Measurements from ENCODE around the gene ACVR2A.

ACVR2A gene

DNA sequence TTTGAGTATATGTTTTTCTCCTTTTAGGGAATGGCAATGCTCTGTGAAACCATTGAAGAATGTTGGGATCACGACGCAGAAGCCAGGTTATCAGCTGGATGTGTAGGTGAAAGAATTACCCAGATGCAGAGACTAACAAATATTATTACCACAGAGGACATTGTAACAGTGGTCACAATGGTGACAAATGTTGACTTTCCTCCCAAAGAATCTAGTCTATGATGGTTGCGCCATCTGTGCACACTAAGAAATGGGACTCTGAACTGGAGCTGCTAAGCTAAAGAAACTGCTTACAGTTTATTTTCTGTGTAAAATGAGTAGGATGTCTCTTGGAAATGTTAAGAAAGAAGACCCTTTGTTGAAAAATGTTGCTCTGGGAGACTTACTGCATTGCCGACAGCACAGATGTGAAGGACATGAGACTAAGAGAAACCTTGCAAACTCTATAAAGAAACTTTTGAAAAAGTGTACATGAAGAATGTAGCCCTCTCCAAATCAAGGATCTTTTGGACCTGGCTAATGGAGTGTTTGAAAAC, 82.3 kb downstream of the ACVR2A start:
- DNase-seq: no peak

DNA sequence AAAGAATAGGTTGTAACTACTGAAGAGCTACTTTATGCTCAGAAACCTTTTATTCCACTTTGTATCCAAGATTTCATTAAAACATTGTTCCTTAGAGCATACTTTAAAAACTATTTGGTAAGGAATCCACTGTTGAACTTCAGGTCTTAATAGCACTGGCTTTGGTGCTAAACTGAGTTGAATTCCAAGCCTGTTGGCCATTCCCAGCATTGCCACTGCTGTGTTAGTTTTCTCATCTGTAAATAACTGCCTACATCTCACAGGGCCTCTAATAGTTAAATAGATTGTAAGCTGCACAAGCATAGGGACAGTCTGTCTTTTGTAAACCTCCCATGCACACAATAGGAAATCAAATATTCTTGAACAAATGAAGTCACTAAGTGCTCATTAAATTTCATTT, 89.1 kb downstream of the ACVR2A start:
- DNase-seq: no peak

DNA sequence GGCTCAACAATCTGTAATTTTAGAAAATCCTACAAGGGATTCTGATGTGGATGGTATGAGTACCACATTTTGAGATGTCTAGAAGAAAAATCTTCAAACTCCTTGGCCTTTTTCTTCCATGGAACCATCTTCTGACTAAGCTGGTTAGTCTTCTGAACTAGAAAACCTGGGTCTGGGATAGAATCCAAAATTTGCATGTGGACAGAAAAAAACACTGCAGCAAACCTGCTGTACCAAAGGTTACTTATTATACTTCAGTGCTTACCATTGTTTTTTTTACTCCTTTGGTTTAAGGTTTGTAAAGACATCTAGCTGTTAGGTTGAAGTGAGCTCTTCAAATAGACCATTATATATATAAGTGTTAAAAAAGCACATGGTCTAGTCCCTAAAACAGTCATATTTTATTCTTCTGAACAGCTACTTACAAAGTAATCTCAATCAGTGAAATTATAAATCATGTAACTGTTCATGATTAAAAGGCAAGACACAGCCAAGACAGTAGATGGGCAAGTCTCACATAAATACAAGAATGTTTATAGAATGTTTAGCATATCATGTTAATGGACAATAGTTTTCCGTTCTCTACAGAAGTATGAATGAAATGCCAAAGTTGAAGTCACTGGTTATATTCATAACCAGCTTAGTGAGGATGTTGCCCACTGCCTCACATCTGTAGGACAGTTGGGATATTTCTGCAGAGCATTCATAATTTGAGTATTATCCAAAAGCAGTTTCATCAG, 90.2 kb downstream of the ACVR2A start:
- no peak for DNase-seq

DNA sequence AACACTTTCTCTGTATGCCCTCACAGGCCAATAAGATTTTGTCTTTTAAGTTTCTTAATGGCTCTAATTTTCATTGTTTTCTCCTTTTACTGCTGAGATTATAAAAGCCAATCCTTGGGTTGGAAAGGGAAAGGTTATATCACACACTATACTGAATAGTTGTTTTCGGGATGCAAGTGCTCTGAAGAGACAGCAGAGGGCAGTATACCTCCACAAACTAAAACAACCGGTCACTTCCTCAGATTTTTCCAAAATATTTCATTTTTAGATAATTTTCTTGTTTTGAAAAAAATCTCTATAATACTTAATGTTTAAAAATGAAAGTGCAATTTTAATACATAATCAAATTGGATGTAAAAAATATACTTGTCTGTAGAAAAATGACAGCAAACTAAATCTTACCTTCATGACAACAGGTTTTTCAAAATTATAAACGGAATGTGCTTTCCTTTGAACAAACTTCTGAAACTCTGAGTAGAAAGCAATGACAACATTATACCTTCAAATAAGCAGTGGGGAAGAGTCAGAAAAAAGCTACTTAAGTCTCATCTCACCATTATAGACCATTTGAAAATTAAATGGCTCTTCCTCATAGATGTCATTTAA, 93.0 kb downstream of the ACVR2A start:
- no peak for DNase-seq

DNA sequence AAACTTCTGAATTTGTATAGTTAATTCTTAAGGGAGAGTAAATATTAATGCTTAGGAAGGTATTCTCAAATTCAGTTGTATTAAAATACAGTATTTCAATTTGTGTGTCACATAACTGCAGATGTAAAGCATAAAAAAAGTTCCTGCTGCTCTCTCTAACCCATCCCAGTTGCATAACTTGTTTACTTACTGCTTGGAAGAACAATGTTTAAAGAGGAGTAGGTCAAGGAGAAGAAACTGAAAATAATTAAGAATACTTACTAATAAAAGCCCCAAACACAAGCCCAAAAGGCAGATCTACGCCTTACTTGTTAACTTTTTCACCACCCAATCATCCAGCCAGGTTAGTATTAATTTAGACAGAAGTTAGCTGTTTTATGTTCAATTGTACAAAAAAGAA, 94.5 kb downstream of the ACVR2A start:
- no peak for DNase-seq

DNA sequence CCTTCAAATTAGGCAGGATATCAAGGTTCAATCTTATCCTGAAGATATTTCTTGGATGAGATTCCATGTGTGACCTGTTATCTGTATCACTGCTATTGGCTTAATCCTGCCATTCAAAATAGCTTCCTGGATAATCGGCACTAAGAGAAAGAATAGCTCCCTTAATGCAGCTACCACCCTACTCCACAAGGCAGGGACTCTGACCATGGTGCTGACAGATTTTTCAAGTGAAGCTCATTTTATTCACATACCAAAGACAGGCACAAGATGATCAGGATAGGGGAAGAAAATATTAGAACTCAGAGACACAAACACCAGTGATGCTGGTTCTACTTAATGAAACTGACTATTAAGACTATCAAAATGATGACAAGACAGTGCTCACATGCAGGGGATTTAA, 100.8 kb downstream of the ACVR2A start:
- DNase-seq: no peak

DNA sequence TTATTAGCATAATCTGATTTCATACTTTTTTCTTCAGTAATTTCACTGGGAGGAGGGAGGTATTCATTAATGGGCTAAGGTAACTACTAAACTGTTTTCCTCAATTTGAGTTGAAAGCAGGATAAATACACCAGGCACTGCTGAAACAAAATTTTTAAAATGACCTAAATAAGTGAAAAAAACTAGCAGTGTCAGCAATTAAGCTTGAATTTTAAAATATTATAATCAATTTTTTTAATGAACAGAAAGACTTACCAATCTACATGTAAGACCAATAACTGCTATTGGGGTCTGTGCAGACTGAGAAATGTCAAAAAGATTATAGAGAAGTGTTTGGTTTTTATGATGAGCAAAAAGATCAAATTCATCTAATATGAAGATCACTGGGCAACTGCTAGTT, 107.3 kb downstream of the ACVR2A start:
- no peak for DNase-seq

DNA sequence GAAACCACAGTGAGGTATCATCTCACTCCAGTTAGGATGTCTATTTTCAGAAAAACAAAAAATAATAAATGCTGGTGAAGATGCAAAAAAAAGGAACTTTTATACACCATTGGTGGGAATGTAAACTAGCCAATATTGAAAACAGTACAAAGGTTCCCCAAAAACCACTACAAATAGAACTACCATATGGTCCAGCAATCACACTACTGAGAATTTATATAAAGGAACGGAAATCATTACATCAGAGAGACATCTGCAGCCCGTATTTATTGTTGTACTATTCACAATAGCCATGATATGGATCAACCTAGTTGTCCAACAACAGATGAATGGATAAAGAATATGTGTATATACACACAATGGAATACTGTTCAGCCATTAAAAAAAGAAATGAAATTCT, 123.7 kb downstream of the ACVR2A start:
- no peak for DNase-seq

DNA sequence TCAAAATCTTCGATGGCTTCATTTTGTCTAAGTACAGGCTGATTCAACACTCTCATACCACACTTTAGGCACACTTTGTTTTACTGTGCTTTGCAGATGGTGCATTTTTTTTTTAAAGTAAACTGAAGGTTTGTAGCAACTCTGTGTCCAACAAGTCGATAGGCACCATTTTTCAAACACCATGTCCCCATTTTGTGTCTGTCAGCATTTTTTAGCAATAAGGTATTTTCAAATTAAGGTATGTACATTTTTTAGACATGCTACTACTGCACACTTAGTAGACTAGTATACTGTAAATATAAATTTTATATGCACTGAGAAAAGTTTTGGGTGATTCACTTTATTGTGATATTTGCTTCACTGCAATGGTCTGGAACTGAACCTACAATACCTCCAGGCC, 131.3 kb downstream of the ACVR2A start:
- DNase-seq: no peak

DNA sequence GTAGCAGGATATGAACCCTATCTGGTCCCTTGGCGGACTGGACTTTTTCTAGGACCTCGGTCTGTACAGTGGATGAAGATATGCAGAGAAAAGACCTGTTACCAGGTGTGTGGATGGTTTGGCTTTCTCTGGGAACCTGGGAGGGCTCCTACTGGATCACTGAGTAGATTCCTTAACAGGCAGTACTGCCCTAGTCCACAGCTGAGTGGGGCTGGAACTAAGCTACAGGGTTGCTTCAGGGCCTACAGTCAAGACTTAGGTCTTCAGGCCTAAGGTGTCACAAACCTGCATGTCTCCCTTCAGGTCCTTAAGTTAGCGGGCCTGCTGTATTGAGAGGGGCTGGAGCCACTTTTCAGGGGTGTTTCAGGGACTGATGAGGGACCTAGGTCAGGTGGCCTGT, 132.8 kb downstream of the ACVR2A start:
- DNase-seq: no peak
